Ovary (tissue), 9 donors: ENCODE data around the gene METTL26. TPM values are rescaled to one million over a fixed set of nuclear protein-coding genes. Genes with fewer than 3 reads are reported as not detected.

Experiments used
- DNase-seq, 5 donors: peaks; one replicate each; pipeline ENCODE4 v3.0.0-alpha.2; 2019 to 2020
- H3K27ac ChIP-seq, 2 donors: fragments of 200-600 bp; one replicate each; pipeline versions ENCODE4 v1.5.1 to v1.8.0; 2019 to 2022
- H3K27me3 ChIP-seq: fragments of 200-600 bp; one replicate; pipeline ENCODE4 v1.8.0; 2022
- H3K36me3 ChIP-seq: fragments of 200-600 bp; sonication (generic); one replicate; pipeline ENCODE4 v1.5.1; 2019
- H3K4me1 ChIP-seq: one replicate; pipeline ENCODE4 v1.8.1; 2013; ENCODE audit warnings: mild to moderate bottlenecking, moderate library complexity; ENCODE audit not compliant: insufficient read depth
- H3K4me3 ChIP-seq: fragments of 200-600 bp; sonication (generic); one replicate; pipeline ENCODE4 v1.5.1; 2017
- H3K9me3 ChIP-seq, 2 donors: fragments of 200-600 bp in 1 of 2; sonication (generic) in 1 of 2; one replicate each; pipeline versions ENCODE4 v1.5.1 to v1.8.1; 2013 to 2019; ENCODE audit warnings: mild to moderate bottlenecking in 1 of 2, moderate library complexity in 1 of 2
- EP300 ChIP-seq: sonication (generic); formaldehyde crosslinking; IDR thresholded peaks from one replicate; pipeline ENCODE4 v1.6.1; 2017; ENCODE audit warnings: antibody characterized with exemption
- POLR2A ChIP-seq: fragments of 450-650 bp; IDR thresholded peaks from one replicate; pipeline ENCODE4 v1.6.1; 2017; ENCODE audit warnings: antibody characterized with exemption, mild to moderate bottlenecking, moderate library complexity
- WGBS, 3 donors: extraction: QIAGEN DNeasy Blood & Tissue Kit in 1 of 3; methylation state at CpG; one replicate each; pipeline versions ENCODE4 v1.1.5 to v1.1.7; 2013 to 2017; 5-methylcytosine and 5-hydroxymethylcytosine counted together
- intact Hi-C, 4 donors: fragments of 100-400 bp; cut with DNase I; formaldehyde crosslinking; loops; one replicate each; pipeline versions ENCODE4 v1.11.0 to v1.15.1; 2022 to 2023
- polyA plus RNA-seq, 2 donors: library from polyadenylated mRNA; stranded (reverse); fragments of 200-250 nt in 1 of 2; fragments of 350-450 nt in 1 of 2; fragmentation: Illumina TruSeq in 1 of 2; extraction: RNeasy Lipid Tissue Mini Kit (QIAGEN cat#74804) in 1 of 2; gene quantifications; one replicate each; pipeline ENCODE4 v1.2.3, GENCODE V29; 2013 to 2014
- total RNA-seq, 7 donors: library from RNA; depleted of rRNA in 2 of 7; stranded (reverse); fragments of >200 nt in 2 of 7; fragmentation: NEBNext Ultra II Directional in 3 of 7; extraction: Animal tissue kit (Norgen Biotek cat#: 25700) in 3 of 7; gene quantifications; one replicate each; pipeline versions ENCODE4 v1.1.0 to v1.2.4, GENCODE V29; 2016 to 2023
- TF ChIP-seq, protein P1 (sequence below), 3 donors: fragments of 450-650 bp in 2 of 3; fragments of 200-600 bp in 1 of 3; IDR thresholded peaks; one replicate each; pipeline versions ENCODE4 v1.5.1 to v1.8.0; 2016 to 2022; ENCODE audit warnings: antibody characterized with exemption in 3 of 3, mild to moderate bottlenecking in 1 of 3
- donor health status: DM: no; HTN: no; CAD: no; lungs with moderate emphysema.
- donor health status: DM: no; HTN: no; CAD: no.
- donor health status: Bipolar disorder and iron deficiency.
- donor health status: DM: yes; HTN: yes; CAD: no.
- donor health status: DM: no; HTN: no; CAD: no.
- donor health status: DM: yes; HTN: yes; CAD: no.

The METTL26 gene
- total and polyA plus RNA-seq, 9 donors = 12.2 to 139 (median 75.9) TPM

GRCh38 chr16:672371-672770 is 36.3 kb upstream of the METTL26 start:
- 90 to 94% (median 91%) methylated on average over 13 to 19 of the region's 19 CpGs for WGBS, 3 donors
- intact Hi-C loops = no loop called here
- Histone ChIP-seq H3K4me1 (peaks cover 13% of the 10 kb centered on the region), H3K36me3 (no peaks in the 10 kb centered on the region), H3K4me3 (no peak overlapping the region), H3K27me3 (no peaks in the 10 kb centered on the region), H3K9me3 (no peaks in the 10 kb centered on the region), H3K27ac (no peak overlapping the region)
- TF ChIP-seq, protein P1, sequence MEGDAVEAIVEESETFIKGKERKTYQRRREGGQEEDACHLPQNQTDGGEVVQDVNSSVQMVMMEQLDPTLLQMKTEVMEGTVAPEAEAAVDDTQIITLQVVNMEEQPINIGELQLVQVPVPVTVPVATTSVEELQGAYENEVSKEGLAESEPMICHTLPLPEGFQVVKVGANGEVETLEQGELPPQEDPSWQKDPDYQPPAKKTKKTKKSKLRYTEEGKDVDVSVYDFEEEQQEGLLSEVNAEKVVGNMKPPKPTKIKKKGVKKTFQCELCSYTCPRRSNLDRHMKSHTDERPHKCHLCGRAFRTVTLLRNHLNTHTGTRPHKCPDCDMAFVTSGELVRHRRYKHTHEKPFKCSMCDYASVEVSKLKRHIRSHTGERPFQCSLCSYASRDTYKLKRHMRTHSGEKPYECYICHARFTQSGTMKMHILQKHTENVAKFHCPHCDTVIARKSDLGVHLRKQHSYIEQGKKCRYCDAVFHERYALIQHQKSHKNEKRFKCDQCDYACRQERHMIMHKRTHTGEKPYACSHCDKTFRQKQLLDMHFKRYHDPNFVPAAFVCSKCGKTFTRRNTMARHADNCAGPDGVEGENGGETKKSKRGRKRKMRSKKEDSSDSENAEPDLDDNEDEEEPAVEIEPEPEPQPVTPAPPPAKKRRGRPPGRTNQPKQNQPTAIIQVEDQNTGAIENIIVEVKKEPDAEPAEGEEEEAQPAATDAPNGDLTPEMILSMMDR (IDR thresholded peaks at IDR 0.05) = no peak
- TF ChIP-seq EP300 (no peak), POLR2A (no peak)
- no peak for DNase-seq

DNA sequence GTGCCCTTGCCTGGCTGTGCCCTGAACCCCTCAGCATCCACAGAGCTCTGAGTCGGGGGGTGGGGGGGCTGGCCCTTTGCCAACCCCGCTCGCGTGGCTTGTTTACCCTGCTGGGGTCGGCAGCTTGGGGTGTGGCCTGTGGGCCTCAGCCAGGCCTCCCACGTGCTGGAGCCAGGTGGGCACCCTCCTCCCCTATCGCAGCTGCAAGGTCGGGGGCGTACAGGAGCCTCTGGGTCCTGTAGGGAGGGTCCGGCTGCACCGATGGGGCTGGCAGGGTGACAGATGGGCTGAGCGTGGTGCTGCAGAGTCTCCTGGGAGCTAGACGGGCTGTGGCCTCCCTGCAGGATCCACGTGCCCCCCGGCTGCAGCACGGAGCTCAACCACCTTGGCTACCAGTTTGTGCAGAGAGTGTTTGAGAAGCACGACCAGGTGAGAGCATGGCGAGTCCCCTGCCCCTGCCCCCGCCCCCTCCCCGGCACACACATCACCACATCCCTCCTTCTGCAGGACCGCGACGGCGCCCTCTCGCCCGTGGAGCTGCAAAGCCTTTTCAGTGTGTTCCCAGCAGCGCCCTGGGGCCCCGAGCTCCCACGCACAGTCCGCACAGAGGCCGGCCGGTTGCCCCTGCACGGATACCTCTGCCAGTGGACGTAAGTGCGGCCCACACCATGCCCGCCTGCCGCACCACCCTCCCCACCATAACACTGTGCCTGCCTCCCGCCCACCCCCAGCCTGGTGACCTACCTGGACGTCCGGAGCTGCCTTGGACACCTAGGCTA is 35.4 kb upstream of the METTL26 start:
- intact Hi-C loops = no loop called here
- WGBS, 3 donors = 75 to 77% (median 76%) methylated on average over 28 to 40 of the region's 40 CpGs
- no peak for DNase-seq
- H3K27ac ChIP-seq = no peak overlapping the region
- no peak overlapping the region for H3K4me3 ChIP-seq
- no peaks in the 10 kb centered on the region for H3K27me3 ChIP-seq
- TF ChIP-seq POLR2A (no peak), EP300 (no peak)
- TF ChIP-seq, protein P1 (IDR thresholded peaks at IDR 0.05) = no peak
- peaks cover 15% of the 10 kb centered on the region for H3K4me1 ChIP-seq
- H3K9me3 ChIP-seq = no peaks in the 10 kb centered on the region
- no peaks in the 10 kb centered on the region for H3K36me3 ChIP-seq

DNA sequence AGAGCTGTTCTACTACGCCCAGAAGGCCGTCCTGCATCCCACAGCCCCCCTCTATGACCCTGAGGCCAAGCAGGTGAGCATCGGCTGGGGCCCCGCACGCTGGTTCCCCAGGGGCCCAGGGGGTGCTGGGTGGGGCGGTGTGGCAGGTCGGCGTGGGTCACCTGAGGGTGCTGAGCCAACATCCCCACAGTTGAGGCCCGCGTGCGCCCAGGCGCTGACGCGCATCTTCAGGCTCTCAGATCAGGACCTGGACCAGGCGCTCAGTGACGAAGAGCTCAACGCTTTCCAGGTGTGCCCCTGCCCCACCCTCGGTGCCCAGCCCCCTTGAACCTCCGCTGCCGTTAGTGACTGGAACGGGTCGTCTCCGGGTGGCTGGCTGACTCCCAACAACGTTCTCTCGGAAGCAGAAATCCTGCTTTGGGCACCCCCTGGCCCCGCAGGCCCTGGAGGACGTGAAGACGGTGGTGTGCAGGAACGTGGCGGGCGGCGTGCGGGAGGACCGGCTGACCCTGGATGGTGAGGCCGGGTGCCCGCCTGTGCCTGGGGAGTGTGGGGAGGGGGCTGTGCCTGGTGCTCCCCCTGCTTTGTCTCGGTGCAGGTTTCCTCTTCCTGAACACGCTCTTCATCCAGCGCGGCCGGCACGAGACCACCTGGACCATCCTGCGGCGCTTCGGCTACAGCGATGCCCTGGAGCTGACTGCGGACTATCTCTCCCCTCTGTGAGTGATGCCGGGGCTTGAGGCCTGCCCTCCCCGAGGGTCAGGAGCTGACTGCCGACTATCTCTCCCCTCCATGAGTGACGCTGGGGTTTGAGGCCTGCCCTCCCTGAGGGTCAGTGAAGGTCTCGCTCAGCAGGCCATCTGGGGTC is 34.6 kb upstream of the METTL26 start:
- Histone ChIP-seq H3K4me1 (peaks cover 15% of the 10 kb centered on the region), H3K9me3 (no peaks in the 10 kb centered on the region), H3K27ac (no peak overlapping the region), H3K4me3 (no peak overlapping the region), H3K27me3 (no peaks in the 10 kb centered on the region), H3K36me3 (no peaks in the 10 kb centered on the region)
- 87 to 89% (median 88%) methylated on average over 52 of the region's 52 CpGs for WGBS, 3 donors
- intact Hi-C loops = no loop called here
- no peak for DNase-seq
- TF ChIP-seq EP300 (no peak), POLR2A (no peak)
- TF ChIP-seq, protein P1 (IDR thresholded peaks at IDR 0.05) = no peak

GRCh38 chr16:669666-670065 is 33.6 kb upstream of the METTL26 start:
- 86 to 91% (median 90%) methylated on average over 13 of the region's 13 CpGs for WGBS, 3 donors
- intact Hi-C loops = loop anchor here in 3 of 4 donors (5.0 to 10.0 kb wide), 3 partner anchors 102 to 285 kb away; partner anchors contain the start of genes NHLRC4 (in 1 of the 3), PGAP6 (in 1 of the 3) and PIGQ (in 1 of the 3)
- no peak overlapping the region for H3K4me3 ChIP-seq
- no peaks in the 10 kb centered on the region for H3K36me3 ChIP-seq
- no peak for DNase-seq
- no peaks in the 10 kb centered on the region for H3K9me3 ChIP-seq
- H3K27me3 ChIP-seq = no peaks in the 10 kb centered on the region
- TF ChIP-seq POLR2A = no peak
- TF ChIP-seq, protein P1 (IDR thresholded peaks at IDR 0.05) = no peak
- TF ChIP-seq EP300 = no peak
- no peak overlapping the region for H3K27ac ChIP-seq
- H3K4me1 ChIP-seq = peaks cover 12% of the 10 kb centered on the region
